ENCODE results near the gene ITIH3.

Gene ITIH3

DNA sequence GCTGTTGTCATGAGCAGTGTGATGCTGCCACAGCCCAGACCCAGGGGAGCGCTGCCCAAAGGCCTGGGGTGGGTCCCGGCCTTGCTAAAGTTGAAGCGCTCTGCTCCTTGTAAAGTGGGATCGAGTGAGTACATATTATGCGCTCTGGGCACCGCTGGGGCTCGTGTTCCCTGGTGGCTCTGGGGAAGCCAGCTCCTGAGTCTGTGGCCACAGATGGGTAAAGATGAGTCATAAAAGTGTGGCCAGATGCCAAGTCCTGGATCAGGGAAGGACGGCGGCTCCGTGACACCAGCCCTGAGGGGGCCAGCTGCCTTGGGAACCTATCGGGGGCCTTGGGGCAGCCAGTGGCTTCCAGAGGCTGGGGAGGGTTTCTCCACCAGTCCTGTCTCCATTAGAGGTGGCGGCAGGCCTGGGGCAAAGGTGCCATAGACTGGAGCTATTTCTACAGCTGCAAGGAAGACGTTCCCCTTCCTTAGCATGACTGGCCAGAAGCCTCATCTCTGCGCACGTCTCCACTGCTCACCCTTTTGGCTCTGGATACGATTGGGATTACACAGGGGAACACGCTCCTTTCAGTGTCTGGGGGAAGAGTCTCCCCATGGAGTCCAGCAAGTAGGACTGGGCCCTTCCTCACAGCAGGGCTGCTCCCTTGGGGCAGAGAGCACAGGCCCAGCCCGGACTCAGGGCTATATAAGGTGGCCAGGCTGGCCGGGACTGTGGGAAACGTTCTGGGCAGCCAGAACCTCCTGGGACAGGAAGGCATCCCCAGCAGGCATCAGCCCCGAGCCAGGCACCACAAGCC is 37.1 kb downstream of the ITIH3 start:
- H3K4me1 ChIP-seq = peaks cover 33 to 74% (median 55%) of the 10 kb centered on the region in 10 experiments
- H4K20me1 ChIP-seq = peaks cover 0 to 8% (median 0%) of the 10 kb centered on the region in 11 experiments; a peak in 4 of 22 replicates
- peak overlapping the region; percentile 64 to 87 (median 80) for H3K4me2 ChIP-seq
- H3K4me3 ChIP-seq = no peak overlapping the region
- H3K36me3 ChIP-seq = peaks cover 0 to 20% (median 9%) of the 10 kb centered on the region in 11 experiments; a peak in 8 of 22 replicates
- H3K27ac ChIP-seq = peak overlapping the region in 9 of 11 experiments; percentile 13 to 62 (median 38); a peak in 16 of 22 replicates
- no peak for TF ChIP-seq Cebpa-rat (IDR thresholded peaks at IDR 0.05)
- peak overlapping the region in 9 of 11 experiments; percentile 8 to 61 (median 22); a peak in 10 of 22 replicates for H3K9ac ChIP-seq
- no peaks in the 10 kb centered on the region for H3K27me3 ChIP-seq
- no peaks in the 10 kb centered on the region for H3K9me3 ChIP-seq (replicated peaks in 1 of 11)

- no peak for TF ChIP-seq Cebpa-rat (IDR thresholded peaks at IDR 0.05)
- peaks cover 0 to 25% (median 10%) of the 10 kb centered on the region in 11 experiments; a peak in 9 of 22 replicates for H3K36me3 ChIP-seq
Measured at GRCh38 chr3:52833202-52833601, 38.6 kb downstream of the ITIH3 start.

DNA sequence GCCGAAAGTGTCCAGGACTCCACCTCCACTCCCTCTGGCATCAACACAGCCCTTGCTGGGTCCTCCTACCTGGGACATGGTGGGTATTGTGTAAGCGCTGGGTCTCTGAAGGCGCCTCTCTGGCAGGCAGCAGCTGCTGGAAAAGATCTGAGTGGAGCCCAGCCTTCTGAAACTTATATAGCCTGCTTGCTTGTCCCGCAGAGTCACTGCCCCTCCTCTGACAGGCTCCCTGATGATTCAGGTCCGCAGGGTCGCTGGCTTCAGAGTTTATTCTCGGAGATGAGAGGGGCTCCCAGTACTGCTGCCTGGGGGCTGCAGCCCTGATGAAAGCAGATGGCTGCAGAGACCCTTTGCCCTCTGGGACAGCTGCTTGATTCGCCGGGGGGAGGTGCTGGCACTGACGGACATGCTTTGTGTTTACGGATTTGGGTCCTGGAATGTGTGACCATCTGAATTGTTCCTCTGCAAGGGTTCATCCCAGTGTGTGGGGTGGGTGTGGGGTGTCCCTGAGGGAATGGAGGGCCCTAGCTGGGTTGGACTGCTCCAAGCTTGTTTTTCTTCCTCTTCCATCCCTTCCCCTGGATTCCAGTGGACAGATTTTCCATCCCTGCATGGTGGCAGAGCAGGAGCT is 40.4 kb downstream of the ITIH3 start, which contains the start of gene MUSTN1:
Gene MUSTN1, minus strand, starts transcription at position 149 of the 631 bp plus-strand sequence. Its CDS starts 71 bp downstream, at position 78.
- H4K20me1 ChIP-seq = peaks cover 0 to 9% (median 0%) of the 10 kb centered on the region in 11 experiments; a peak in 4 of 22 replicates
- H3K9me3 ChIP-seq (replicated peaks in 1 of 11) = no peaks in the 10 kb centered on the region
- no peaks in the 10 kb centered on the region for H3K27me3 ChIP-seq
- no peak within 1 kb of the TSS for H3K27ac ChIP-seq
- H3K36me3 ChIP-seq = peaks cover 0 to 27% (median 12%) of the 10 kb centered on the region in 11 experiments; a peak in 13 of 22 replicates
- no peak for TF ChIP-seq Cebpa-rat (IDR thresholded peaks at IDR 0.05)
- H3K9ac ChIP-seq = no peak within 1 kb of the TSS
- H3K4me2 ChIP-seq = peak within 1 kb of the TSS in 6 of 11 experiments; percentile 72 to 93 (median 82); a peak in 13 of 22 replicates
- H3K4me3 ChIP-seq = no peak within 1 kb of the TSS
- peaks cover 29 to 99% (median 88%) of the 10 kb centered on the region in 10 experiments for H3K4me1 ChIP-seq

More at GRCh38 chr3:52833202-52833601, 38.6 kb downstream of the ITIH3 start:
- Histone ChIP-seq H3K27me3 (no peaks in the 10 kb centered on the region), H3K4me3 (no peak overlapping the region), H3K27ac (no peak overlapping the region), H4K20me1 (peaks cover 0 to 9% (median 0%) of the 10 kb centered on the region in 11 experiments; a peak in 4 of 22 replicates), H3K4me1 (peaks cover 27 to 81% (median 70%) of the 10 kb centered on the region in 10 experiments), H3K4me2 (peak overlapping the region in 7 of 11 experiments; percentile 7 to 87 (median 80); a peak in 9 of 22 replicates), H3K9me3 (replicated peaks in 1 of 11) (no peaks in the 10 kb centered on the region), H3K9ac (no peak overlapping the region)

- Histone ChIP-seq H4K20me1 (peaks cover 0 to 8% (median 0%) of the 10 kb centered on the region in 11 experiments; a peak in 4 of 22 replicates), H3K4me3 (no peak overlapping the region), H3K36me3 (peaks cover 0 to 31% (median 18%) of the 10 kb centered on the region in 11 experiments; a peak in 14 of 22 replicates), H3K9ac (no peak overlapping the region), H3K4me2 (peak overlapping the region in 8 of 11 experiments; percentile 56 to 93 (median 78); a peak in 16 of 22 replicates), H3K9me3 (replicated peaks in 1 of 11) (no peaks in the 10 kb centered on the region), H3K27ac (no peak overlapping the region), H3K27me3 (no peaks in the 10 kb centered on the region), H3K4me1 (peaks cover 29 to 99% (median 90%) of the 10 kb centered on the region in 10 experiments)
- TF ChIP-seq Cebpa-rat (IDR thresholded peaks at IDR 0.05) = no peak
Measured at GRCh38 chr3:52835766-52836470, 41.3 kb downstream of the ITIH3 start.

DNA sequence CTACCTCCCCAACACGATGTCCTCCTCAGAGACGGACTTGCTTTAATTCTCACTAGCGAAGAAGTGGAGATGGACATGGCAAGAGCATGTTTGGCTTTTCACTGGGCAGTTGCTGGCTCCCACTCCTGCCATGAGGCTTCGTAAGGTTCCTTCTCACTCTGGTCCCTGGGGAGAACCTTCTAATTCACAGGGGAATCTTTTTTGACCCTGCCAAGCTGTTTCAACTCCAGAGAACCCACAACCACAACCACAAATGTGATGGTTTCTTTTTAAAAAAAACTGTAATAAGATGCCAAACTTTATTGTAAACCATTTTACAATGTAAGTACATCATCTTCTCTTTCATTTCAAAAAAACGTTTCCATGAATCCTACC is 41.9 kb downstream of the ITIH3 start:
- Histone ChIP-seq H3K9ac (no peak overlapping the region), H3K36me3 (peaks cover 0 to 31% (median 18%) of the 10 kb centered on the region in 11 experiments; a peak in 14 of 22 replicates), H3K9me3 (replicated peaks in 1 of 11) (no peaks in the 10 kb centered on the region), H3K4me3 (no peak overlapping the region), H3K4me1 (peaks cover 29 to 99% (median 90%) of the 10 kb centered on the region in 10 experiments), H3K27ac (no peak overlapping the region), H3K4me2 (peak overlapping the region in 9 of 11 experiments; percentile 56 to 93 (median 78); a peak in 18 of 22 replicates), H4K20me1 (peaks cover 0 to 6% (median 0%) of the 10 kb centered on the region in 11 experiments; a peak in 4 of 22 replicates), H3K27me3 (no peaks in the 10 kb centered on the region)
- no peak for TF ChIP-seq Cebpa-rat (IDR thresholded peaks at IDR 0.05)

DNA sequence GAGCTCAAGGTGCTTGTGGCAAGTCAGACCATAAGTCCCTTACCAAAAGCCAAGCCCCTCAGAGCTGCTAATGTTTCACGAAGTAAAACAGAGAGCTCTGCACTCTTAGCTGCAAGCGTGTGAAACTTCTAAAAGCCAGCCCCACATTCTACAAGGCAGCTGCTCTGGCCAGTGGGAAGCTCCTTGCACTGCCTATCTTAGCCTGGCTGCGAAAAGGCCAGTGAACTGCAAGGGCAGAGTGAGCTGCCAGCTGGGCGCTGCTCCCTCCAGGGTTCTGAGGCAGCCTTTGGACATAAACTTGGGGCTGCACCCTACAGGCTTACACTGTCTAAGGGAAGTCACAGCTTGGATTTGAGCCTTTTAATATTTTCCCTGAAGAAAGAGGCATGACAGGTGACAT is 42.4 kb downstream of the ITIH3 start:
- Histone ChIP-seq H3K36me3 (peaks cover 0 to 31% (median 18%) of the 10 kb centered on the region in 11 experiments; a peak in 14 of 22 replicates), H3K4me2 (peak overlapping the region; percentile 4 to 93 (median 77); a peak in 19 of 22 replicates), H4K20me1 (peaks cover 0 to 6% (median 0%) of the 10 kb centered on the region in 11 experiments; a peak in 3 of 22 replicates), H3K9ac (no peak overlapping the region), H3K9me3 (replicated peaks in 1 of 11) (no peaks in the 10 kb centered on the region), H3K4me1 (peaks cover 29 to 99% (median 90%) of the 10 kb centered on the region in 10 experiments), H3K4me3 (no peak overlapping the region), H3K27ac (peak overlapping the region in 1 of 11 experiments; percentile 2; a peak in 1 of 22 replicates), H3K27me3 (no peaks in the 10 kb centered on the region)
- no peak for TF ChIP-seq Cebpa-rat (IDR thresholded peaks at IDR 0.05)

GRCh38 chr3:52838561-52839267 is 44.1 kb downstream of the ITIH3 start:
- peaks cover 6 to 32% (median 18%) of the 10 kb centered on the region in 11 experiments; a peak in 14 of 22 replicates for H3K36me3 ChIP-seq
- no peak for TF ChIP-seq Cebpa-rat (IDR thresholded peaks at IDR 0.05)
- no peaks in the 10 kb centered on the region for H3K9me3 ChIP-seq (replicated peaks in 1 of 11)

More at GRCh38 chr3:52838561-52839267, 44.1 kb downstream of the ITIH3 start:
- Histone ChIP-seq H3K4me1 (peaks cover 42 to 100% (median 93%) of the 10 kb centered on the region in 10 experiments), H3K4me3 (no peak overlapping the region), H3K27ac (peak overlapping the region in 2 of 11 experiments; percentile 8 to 11; a peak in 2 of 22 replicates), H3K9ac (peak overlapping the region in 1 of 11 experiments; percentile 36; a peak in 2 of 22 replicates), H3K27me3 (no peaks in the 10 kb centered on the region), H4K20me1 (peaks cover 0 to 6% (median 0%) of the 10 kb centered on the region in 11 experiments; a peak in 2 of 22 replicates), H3K4me2 (peak overlapping the region in 10 of 11 experiments; percentile 35 to 93 (median 78); a peak in 20 of 22 replicates)

All from BLaER1 treated with 17β-estradiol and CSF1 and Interleukin-3, amounts not matched to agents 10 nM and 100 nM (cell line).